ENCODE measurements around the gene EVI5L.
"Not testable (repeated sequence)": the region's sequence is repeated elsewhere in the genome, so short reads cannot be mapped to it uniquely, and the experiment has no call there.

The EVI5L gene

GRCh38 chr19:7847664-7848063, 17.6 kb downstream of the EVI5L start:
- DNase-seq: no peak

GRCh38 chr19:7848779-7849457, 18.9 kb downstream of the EVI5L start:
- DNase-seq: no peak

- no peak for DNase-seq
Observed at GRCh38 chr19:7849631-7849999, 19.6 kb downstream of the EVI5L start.

DNA sequence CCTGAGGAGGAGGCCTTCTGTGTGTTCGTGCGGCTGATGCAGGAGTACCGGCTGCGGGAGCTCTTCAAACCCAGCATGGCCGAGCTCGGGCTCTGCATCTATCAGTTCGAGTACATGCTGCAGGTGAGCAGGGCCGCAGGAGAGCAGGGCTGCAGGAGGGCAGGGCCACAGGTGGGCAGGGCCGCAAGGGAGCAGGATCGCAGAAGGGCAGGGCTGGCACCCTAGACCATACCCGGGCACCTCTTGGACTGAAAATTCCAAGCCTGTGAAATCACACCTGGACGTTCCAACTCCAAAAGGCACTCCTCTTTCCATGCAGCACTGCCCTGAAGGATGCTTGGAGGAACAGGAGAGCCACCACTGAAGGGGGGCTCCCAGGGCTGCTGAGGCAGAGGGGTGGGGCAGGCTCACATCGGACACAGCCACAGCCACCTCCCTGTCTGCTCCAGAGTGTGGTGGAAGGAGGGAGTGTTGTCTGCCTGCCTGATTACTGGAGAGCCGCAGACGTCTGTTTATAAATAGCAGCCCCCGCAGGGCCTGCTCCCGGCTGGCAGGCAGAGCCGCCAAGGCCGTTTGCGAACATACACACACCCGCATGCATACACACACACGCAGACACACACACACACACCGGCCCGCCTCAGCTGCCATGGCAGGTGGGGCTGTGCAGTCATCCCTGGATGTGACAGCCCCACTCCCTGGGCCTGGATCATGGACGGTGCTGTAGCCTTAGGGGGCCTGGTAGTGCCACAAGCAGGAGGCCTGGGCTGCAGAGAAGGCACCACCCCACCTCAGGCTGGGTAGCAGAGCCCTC, 20.2 kb downstream of the EVI5L start:
- DNase-seq: no peak

GRCh38 chr19:7850945-7851622, 21.1 kb downstream of the EVI5L start:
- DNase-seq: no peak

DNA sequence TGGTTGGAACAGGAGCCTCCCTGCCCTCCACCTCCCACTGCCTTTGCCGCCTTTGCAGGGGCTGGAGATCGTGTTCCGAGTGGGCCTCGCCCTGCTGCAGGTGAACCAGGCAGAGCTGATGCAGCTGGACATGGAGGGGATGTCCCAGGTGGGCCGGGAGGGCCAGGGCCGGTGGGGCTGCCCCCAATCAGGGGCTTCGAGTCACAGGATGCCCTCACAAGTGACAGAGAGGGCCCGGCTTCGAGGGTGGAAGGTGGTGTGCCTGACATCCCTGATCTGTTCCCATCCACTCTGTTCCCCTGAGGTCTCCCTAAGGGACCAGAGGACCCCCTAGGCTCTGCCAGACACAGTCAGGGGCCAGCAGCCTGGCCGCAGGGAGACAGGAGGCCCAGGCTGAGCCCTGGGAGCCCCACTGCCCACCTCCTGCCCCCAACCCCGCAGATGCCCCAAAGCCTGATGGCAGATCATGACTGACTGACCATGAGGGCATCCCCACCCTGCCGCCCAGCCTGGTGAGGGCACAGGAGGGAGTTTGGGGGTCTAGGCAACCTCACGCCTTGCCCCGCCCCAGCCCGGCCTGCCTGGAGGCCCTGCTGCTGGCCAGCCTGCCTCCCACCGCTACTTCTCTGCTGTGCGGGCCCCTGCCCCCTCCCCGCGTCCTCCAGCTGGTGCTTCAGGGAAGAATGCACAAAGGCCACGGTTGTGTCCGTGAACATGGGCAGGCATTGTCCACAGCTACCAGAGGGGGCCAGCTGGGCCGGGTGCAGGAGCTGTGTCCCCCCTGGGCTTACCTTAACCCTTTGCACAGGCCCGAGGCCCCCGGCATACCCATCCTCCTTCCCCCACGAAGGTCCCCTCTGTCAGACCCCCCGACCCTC, 21.8 kb downstream of the EVI5L start:
- no peak for DNase-seq

- DNase-seq: peak; percentile 39
Observed at GRCh38 chr19:7852851-7853769, 23.1 kb downstream of the EVI5L start.

GRCh38 chr19:7853770-7854128, 23.7 kb downstream of the EVI5L start:
- no peak for DNase-seq

DNA sequence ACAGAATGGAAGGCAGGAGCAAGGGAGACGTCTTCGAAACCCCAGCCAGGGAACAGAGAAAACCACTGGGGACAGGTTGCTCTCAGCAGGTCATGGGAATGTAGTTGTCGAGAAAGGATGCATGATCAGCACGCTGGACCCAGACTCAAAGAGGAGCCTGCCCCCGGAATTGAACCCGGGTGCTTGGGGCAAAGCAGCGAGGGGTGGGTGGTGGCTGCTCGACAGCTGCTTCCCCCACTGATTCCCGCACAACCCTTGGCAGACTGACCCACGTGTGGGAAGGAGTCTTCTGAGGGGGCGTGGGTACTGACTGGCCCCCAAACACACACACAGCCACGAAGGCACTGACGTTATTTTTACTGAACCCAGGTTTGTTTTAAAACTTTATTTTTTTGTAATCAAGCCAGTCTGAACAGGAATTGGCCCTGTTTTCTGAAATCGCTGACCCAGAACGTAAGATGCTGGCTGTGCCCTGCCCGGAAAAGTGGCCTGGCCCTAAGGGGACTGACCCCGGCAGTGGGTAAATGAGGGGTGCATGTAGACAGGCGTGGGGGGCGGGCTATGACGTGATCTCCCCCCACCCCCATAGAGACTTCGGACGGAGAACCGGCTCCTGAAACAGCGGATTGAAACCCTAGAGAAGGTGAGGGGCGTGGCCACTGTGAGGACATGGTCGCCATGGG, 25.5 kb downstream of the EVI5L start:
- no peak for DNase-seq

DNA sequence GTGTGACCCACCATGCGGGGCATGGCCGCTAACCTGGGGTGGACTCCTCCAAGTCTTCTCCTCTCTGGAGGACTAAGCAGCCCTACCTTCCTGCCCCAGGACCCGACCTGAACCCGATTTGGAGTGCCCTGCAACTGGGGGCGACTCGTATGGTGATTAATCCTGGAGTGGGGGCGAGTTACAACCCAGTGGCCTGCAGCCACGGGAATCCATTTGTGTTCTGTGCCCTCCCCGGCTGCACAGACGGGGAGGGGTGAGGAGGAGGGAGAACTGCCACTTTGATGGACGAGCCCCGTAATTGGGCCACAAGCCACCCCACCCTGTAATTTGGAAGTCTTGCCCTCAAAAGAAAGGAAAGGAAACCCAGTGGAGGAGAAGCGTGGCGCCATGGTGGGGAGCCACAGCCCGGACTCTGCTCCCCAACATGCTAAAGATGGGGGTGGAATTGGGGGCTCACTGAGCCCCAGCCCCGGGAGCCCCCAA, 26.1 kb downstream of the EVI5L start:
- DNase-seq: no peak

- no peak for DNase-seq
Observed at GRCh38 chr19:7856679-7857663, 27.0 kb downstream of the EVI5L start.

GRCh38 chr19:7857727-7858108, 27.7 kb downstream of the EVI5L start:
- no peak for DNase-seq

- DNase-seq: no peak
Observed at GRCh38 chr19:7858109-7858770, 28.2 kb downstream of the EVI5L start.

DNA sequence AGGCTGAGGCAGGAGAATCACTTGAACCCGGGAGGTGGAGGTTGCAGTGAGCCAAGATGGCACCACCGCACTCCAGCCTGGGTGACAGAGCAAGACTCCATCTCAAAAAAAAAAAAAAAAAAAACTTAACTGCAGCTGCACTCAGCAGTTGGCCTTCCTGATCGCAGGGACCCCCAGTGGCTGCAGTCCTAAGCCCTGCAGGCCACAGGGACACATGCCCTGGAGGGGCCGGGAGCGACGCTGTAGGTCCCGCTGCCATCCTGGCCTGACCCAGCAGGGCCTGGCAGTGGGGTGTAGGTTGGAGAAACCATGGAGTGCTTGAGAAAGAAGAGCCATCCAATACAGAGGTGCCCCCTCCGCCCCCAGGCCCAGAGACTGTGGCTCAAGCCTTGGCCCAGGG, 29.1 kb downstream of the EVI5L start:
- DNase-seq: not testable (repeated sequence)

DNA sequence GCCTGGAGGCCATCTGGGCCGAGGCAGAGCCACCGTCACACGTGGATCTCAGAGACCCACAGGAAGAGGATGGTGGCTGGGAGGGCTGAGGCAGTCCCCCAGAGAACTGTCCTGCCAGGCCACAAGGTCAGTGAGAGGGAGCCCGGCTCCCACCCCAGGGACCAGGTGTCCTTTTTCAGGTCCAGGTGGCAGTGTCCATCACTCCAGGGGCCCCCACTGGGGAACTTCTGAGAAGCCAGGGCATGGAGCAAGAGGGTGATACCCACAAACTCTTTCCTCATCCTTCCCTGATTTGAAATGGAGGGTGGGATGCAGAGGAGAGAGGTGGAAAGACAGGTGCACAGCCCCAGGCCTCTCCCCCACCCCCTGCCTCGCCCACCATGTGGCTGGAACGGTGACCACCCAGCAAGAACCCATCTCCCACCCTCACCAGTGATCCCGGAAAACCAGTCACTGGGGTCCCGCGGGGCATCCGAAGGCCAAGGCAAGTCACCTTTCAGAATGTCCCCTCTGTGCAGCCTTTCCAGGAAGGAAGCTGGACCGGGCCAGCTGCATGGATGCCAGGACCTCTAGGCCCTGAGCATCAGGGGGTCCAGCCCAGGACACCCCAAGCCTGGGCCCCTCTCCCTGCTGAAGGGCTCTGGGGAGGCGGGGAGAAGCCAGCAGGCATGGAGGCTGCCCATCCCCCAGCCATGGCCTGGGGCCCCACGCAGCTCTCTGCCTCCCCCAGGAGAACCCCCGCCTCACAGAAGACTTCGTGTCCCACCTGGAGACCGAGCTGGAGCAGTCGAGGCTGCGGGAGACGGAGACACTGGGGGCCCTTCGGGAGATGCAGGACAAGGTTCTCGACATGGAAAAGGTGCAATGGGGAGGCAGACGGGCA, 30.1 kb downstream of the EVI5L start:
- no peak for DNase-seq

DNA sequence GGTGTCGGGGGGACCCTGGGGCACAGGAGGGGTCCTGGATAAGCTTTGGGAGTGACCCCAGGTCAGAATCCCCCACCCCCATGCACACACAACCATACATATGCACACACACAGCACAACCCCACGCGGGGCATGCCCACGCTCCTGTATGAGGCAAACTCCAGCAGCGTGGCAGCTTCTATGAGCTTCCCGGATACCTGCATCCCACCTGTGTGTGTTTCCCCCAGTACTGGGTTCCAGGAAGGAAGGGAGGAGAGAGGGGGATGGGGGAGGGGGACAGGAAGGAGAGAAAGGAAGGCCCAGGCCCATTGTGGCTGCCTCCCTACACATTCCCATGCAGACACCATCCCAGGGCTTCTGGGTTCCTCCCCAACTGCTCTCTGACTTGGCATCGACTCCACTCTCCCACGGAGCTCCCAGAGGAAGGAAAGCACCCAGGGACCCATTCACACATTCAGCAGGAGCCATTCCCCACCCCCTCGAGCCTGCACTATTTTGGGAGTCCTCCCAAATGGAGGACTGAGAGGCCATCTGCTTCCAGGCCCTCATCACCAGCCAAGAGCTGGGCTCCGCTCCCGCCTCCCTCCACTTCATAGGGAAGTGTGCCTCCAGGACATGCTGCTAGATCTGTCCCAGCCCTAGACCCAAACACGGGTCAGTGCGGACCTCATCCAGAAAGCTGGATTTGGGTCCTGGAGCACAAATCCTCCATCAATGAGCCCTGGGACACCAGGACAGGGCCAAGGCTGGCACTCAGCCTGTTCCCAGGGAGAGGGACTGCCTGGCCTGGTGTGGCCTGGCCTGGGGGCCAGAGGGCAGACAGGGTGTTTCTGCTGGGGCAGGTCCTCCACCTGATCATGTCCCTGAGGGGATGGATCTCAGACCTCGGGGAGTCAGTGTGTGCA, 30.9 kb downstream of the EVI5L start:
- no peak for DNase-seq
